SK-N-SH (cell line): Measurements from ENCODE around the gene CDH12. TPM values are rescaled to one million over a fixed set of nuclear protein-coding genes. Genes with fewer than 3 reads are reported as not detected.

Source experiments
- CTCF ChIA-PET: fragments of 300-600, 350-600 bp; formaldehyde crosslinking; extraction: SDS; loops from one replicate; lab custom pipeline; 2021; lab: Yijun Ruan, JAX
- POLR2A ChIA-PET: fragments of 350-600 bp; sonication (Branson Sonifier 250); formaldehyde crosslinking; extraction: SDS; loops from one replicate; lab custom pipeline; 2020; ENCODE audit warnings: antibody characterized with exemption, inconsistent platforms; lab: Yijun Ruan, JAX
- DNase-seq: peaks from one replicate; pipeline ENCODE4 v3.0.0; 2012
- H2AFZ ChIP-seq: fragments of 200-600 bp; sonication (generic); 2 replicates; pipeline ENCODE4 v1.8.1; 2016; ENCODE audit warnings: antibody characterized with exemption, mild to moderate bottlenecking, low read depth
- H3F3A ChIP-seq: fragments of 200-600 bp; sonication (generic); replicated peaks from 2 replicates; pipeline ENCODE3; 2016; ENCODE audit warnings: antibody characterized with exemption, mild to moderate bottlenecking; ENCODE audit not compliant: insufficient read depth
- H3K27ac ChIP-seq, 2 experiments: fragments of 200-500 bp in 1 of 2; fragments of 200-600 bp in 1 of 2; sonication (Bioruptor generic) in 1 of 2; sonication (generic), shearing (Covaris generic) in 1 of 2; 2 replicates each; pipeline versions ENCODE4 v1.5.1 to v1.6.1; 2014 to 2016; ENCODE audit warnings: low read depth in 2 of 2, inconsistent platforms in 1 of 2, low read length in 1 of 2, mild to moderate bottlenecking in 1 of 2, mixed read lengths in 1 of 2
- H3K27me3 ChIP-seq: fragments of 200-600 bp; sonication (generic), shearing (Covaris generic); 2 replicates; pipeline ENCODE4 v1.6.1; 2016; ENCODE audit warnings: mixed run types; ENCODE audit not compliant: insufficient read depth
- H3K36me3 ChIP-seq, 2 experiments: fragments of 200-500 bp in 1 of 2; fragments of 200-600 bp in 1 of 2; sonication (Bioruptor generic) in 1 of 2; sonication (generic) in 1 of 2; replicated peaks in 1 of 2; 2 replicates each; pipeline versions ENCODE3 to v1.5.1; 2014 to 2016; ENCODE audit warnings: low read length in 1 of 2, mild to moderate bottlenecking in 1 of 2; ENCODE audit not compliant: insufficient read depth in 2 of 2, control insufficient read depth in 1 of 2
- H3K4me1 ChIP-seq, 2 experiments: fragments of 200-500 bp in 1 of 2; fragments of 200-600 bp in 1 of 2; sonication (Bioruptor generic) in 1 of 2; sonication (generic), shearing (Covaris generic) in 1 of 2; 2 replicates each; pipeline versions ENCODE4 v1.5.1 to v1.6.1; 2014 to 2016; ENCODE audit warnings: low read depth in 1 of 2, low read length in 1 of 2, mixed run types in 1 of 2; ENCODE audit not compliant: insufficient read depth in 2 of 2, control insufficient read depth in 1 of 2
- H3K4me2 ChIP-seq: fragments of 200-600 bp; sonication (generic), shearing (Covaris generic); 2 replicates; pipeline ENCODE4 v1.6.1; 2017; ENCODE audit warnings: mixed run types
- H3K4me3 ChIP-seq, 2 experiments: fragments of 200-500 bp in 1 of 2; fragments of 200-600 bp in 1 of 2; sonication (Bioruptor generic) in 1 of 2; sonication (generic), shearing (Covaris generic) in 1 of 2; 2 replicates each; pipeline versions ENCODE4 v1.5.1 to v1.8.1; 2014 to 2016; ENCODE audit warnings: low read depth in 2 of 2, inconsistent platforms in 1 of 2, low read length in 1 of 2, mild to moderate bottlenecking in 1 of 2, mixed read lengths in 1 of 2, moderate library complexity in 1 of 2
- H3K79me2 ChIP-seq: fragments of 200-600 bp; sonication (generic); 2 replicates; pipeline ENCODE4 v1.8.1; 2017; ENCODE audit warnings: mild to moderate bottlenecking; ENCODE audit not compliant: insufficient read depth
- H3K9ac ChIP-seq: fragments of 200-600 bp; sonication (generic); 2 replicates; pipeline ENCODE4 v1.6.1; 2017; ENCODE audit warnings: mixed run types
- H3K9me2 ChIP-seq: fragments of 200-600 bp; sonication (generic); 2 replicates; pipeline ENCODE4 v1.6.1; 2017; ENCODE audit warnings: mixed run types
- H3K9me3 ChIP-seq: fragments of 200-600 bp; sonication (generic); 2 replicates; pipeline ENCODE4 v1.6.1; 2017; ENCODE audit warnings: mixed run types, mild to moderate bottlenecking, moderate library complexity
- H4K20me1 ChIP-seq: fragments of 200-600 bp; sonication (generic); 2 replicates; pipeline ENCODE4 v1.6.1; 2017; ENCODE audit warnings: mild to moderate bottlenecking, mixed run types; ENCODE audit not compliant: insufficient read depth
- ELF1 ChIP-seq: IDR thresholded peaks from 2 replicates; pipeline ENCODE4 v1.4.0; 2012
- EP300 ChIP-seq, 2 experiments: IDR thresholded peaks; 2 replicates each; pipeline versions ENCODE4 v1.4.0 to v1.6.1; 2012; ENCODE audit warnings: borderline replicate concordance in 1 of 2, low read depth in 1 of 2, low read length in 1 of 2
- EZH2phosphoT487 ChIP-seq: fragments of 200-600 bp; sonication (generic); IDR thresholded peaks from 2 replicates; pipeline ENCODE4 v1.6.1; 2017; ENCODE audit warnings: low read depth, mixed run types, mild to moderate bottlenecking, antibody characterized with exemption, moderate library complexity, borderline replicate concordance
- FOXJ3 ChIP-seq: sonication (generic); formaldehyde crosslinking; IDR thresholded peaks from 2 replicates; pipeline ENCODE4 v1.5.1; 2020; ENCODE audit warnings: mild to moderate bottlenecking, missing genetic modification reagents
- GABPA ChIP-seq: IDR thresholded peaks from 2 replicates; pipeline ENCODE4 v1.4.0; 2012; ENCODE audit warnings: low read depth, mild to moderate bottlenecking
- JUND ChIP-seq: IDR thresholded peaks from 2 replicates; pipeline ENCODE4 v1.4.0; 2012
- MEF2A ChIP-seq: IDR thresholded peaks from 2 replicates; pipeline ENCODE4 v1.4.0; 2012; ENCODE audit warnings: low read depth, borderline replicate concordance
- MXI1 ChIP-seq: IDR thresholded peaks from 2 replicates; pipeline ENCODE4 v1.6.1; 2012; ENCODE audit warnings: mild to moderate bottlenecking, low read depth, low read length, improper control_type of control experiment
- NFIC ChIP-seq: IDR thresholded peaks from 2 replicates; pipeline ENCODE4 v1.4.0; 2012; ENCODE audit warnings: borderline replicate concordance
- POLR2AphosphoS5 ChIP-seq: IDR thresholded peaks from 2 replicates; pipeline ENCODE4 v1.6.1; 2012; ENCODE audit warnings: low read depth, low read length
- RAD21 ChIP-seq: IDR thresholded peaks from 2 replicates; pipeline ENCODE4 v1.6.1; 2012; ENCODE audit warnings: mild to moderate bottlenecking, low read length
- SIN3A ChIP-seq: IDR thresholded peaks from 2 replicates; pipeline ENCODE4 v1.6.1; 2012; ENCODE audit warnings: low read depth, mild to moderate bottlenecking, low read length, moderate library complexity, borderline replicate concordance
- SMC3 ChIP-seq: IDR thresholded peaks from 2 replicates; pipeline ENCODE4 v1.6.1; 2012; ENCODE audit warnings: low read depth, low read length, improper control_type of control experiment
- TAF1 ChIP-seq: IDR thresholded peaks from 2 replicates; pipeline ENCODE4 v1.6.1; 2012; ENCODE audit warnings: low read depth, mild to moderate bottlenecking, low read length, moderate library complexity, borderline replicate concordance
- TCF12 ChIP-seq: IDR thresholded peaks from 2 replicates; pipeline ENCODE4 v1.4.0; 2012
- WGBS: methylation state at CpG from one replicate; pipeline ENCODE4 v1.1.6; 2017; ENCODE audit warnings: low lambda C conversion rate; 5-methylcytosine and 5-hydroxymethylcytosine counted together
- polyA plus RNA-seq, 3 experiments: library from polyadenylated mRNA; depleted of rRNA; stranded (reverse); fragments of >200 nt; gene quantifications; 2 replicates each; pipeline ENCODE4 v1.2.3, GENCODE V29; 2012
- TF ChIP-seq, protein P1 (sequence below): IDR thresholded peaks from 2 replicates; pipeline ENCODE4 v1.4.0; 2012; ENCODE audit warnings: low read depth, borderline replicate concordance
- TF ChIP-seq, protein P2 (sequence below): IDR thresholded peaks from 2 replicates; pipeline ENCODE4 v1.6.1; 2012; ENCODE audit warnings: mild to moderate bottlenecking, low read depth, low read length, moderate library complexity

Gene CDH12
- polyA plus RNA-seq, 1 of the 3 experiments (the other 2 are of a cell fraction), result not detected

DNA sequence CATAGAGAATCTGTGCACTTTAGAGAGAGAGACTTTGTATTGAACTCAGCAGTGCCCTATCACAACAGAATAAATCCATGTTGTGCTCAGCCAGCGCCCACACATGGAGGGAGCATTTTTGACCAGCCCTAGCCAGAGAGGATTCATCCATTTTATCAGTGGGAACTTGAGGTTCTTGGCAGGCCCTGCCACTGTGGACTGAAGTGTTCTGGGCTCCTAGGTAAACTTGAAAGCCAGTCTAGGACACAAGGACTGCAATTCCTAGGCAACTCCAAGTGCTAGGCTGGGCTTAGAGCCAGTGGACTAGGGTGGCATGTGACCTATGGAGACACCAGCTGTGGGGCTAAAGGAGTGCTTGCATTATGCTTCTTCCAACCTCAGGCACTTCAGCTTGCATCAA is 523.5 kb downstream of the CDH12 start:
- no peak for DNase-seq
- TF ChIP-seq, protein P1, sequence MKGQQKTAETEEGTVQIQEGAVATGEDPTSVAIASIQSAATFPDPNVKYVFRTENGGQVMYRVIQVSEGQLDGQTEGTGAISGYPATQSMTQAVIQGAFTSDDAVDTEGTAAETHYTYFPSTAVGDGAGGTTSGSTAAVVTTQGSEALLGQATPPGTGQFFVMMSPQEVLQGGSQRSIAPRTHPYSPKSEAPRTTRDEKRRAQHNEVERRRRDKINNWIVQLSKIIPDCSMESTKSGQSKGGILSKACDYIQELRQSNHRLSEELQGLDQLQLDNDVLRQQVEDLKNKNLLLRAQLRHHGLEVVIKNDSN, result no peak
- TF ChIP-seq GABPA (no peak), EP300 (IDR thresholded peaks at IDR 0.05; ENCODE audit: borderline replicate concordance in 1 of 2, low read depth in 1 of 2, low read length in 1 of 2) (no peak), JUND (no peak), TCF12 (no peak), RAD21 (no peak), ELF1 (no peak), MEF2A (no peak), TAF1 (no peak), MXI1 (no peak), EZH2phosphoT487 (no peak), SIN3A (no peak), NFIC (no peak), FOXJ3 (CRISPR knock-in tag) (no peak), SMC3 (no peak), POLR2AphosphoS5 (no peak)
- TF ChIP-seq, protein P2, sequence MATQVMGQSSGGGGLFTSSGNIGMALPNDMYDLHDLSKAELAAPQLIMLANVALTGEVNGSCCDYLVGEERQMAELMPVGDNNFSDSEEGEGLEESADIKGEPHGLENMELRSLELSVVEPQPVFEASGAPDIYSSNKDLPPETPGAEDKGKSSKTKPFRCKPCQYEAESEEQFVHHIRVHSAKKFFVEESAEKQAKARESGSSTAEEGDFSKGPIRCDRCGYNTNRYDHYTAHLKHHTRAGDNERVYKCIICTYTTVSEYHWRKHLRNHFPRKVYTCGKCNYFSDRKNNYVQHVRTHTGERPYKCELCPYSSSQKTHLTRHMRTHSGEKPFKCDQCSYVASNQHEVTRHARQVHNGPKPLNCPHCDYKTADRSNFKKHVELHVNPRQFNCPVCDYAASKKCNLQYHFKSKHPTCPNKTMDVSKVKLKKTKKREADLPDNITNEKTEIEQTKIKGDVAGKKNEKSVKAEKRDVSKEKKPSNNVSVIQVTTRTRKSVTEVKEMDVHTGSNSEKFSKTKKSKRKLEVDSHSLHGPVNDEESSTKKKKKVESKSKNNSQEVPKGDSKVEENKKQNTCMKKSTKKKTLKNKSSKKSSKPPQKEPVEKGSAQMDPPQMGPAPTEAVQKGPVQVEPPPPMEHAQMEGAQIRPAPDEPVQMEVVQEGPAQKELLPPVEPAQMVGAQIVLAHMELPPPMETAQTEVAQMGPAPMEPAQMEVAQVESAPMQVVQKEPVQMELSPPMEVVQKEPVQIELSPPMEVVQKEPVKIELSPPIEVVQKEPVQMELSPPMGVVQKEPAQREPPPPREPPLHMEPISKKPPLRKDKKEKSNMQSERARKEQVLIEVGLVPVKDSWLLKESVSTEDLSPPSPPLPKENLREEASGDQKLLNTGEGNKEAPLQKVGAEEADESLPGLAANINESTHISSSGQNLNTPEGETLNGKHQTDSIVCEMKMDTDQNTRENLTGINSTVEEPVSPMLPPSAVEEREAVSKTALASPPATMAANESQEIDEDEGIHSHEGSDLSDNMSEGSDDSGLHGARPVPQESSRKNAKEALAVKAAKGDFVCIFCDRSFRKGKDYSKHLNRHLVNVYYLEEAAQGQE, result no peak
- ChIA-PET POLR2A (no interaction called here), CTCF (no interaction called here)
- Histone ChIP-seq H3K27me3 (peaks cover 5% of the 10 kb centered on the region; the same call in 1 of the 2 replicates), H3K36me3 (no peaks in the 10 kb centered on the region), H3K4me1 (no peaks in the 10 kb centered on the region), H3K9ac (no peak overlapping the region), H3K4me3 (no peak overlapping the region), H3K27ac (no peak overlapping the region), H3K9me3 (no peaks in the 10 kb centered on the region), H2AFZ (no peak overlapping the region), H4K20me1 (no peaks in the 10 kb centered on the region), H3K4me2 (no peak overlapping the region), H3K79me2 (no peaks in the 10 kb centered on the region), H3F3A (no peaks in the 10 kb centered on the region), H3K9me2 (no peaks in the 10 kb centered on the region)
- WGBS, result 0% methylated on average over 1 of the region's 1 CpG
